Panc1 (cell line): ENCODE measurements around the gene ATP13A3. TPM values are rescaled to one million over a fixed set of nuclear protein-coding genes. Genes with fewer than 3 reads are reported as not detected.

ENCODE experiments used
- ATAC-seq: fragments of 200-7000 bp; cut with Tn5 transposase; 2 replicates; pipeline ENCODE4 v1.9.1; 2020; ENCODE audit warnings: mild to moderate bottlenecking, moderate library complexity
- BruUV-seq: library from RNA; stranded (reverse); fragments of 400-500 nt; replicated peaks from 2 replicates; lab custom pipeline; 2021; lab: Mats Ljungman, UMichigan
- CTCF ChIA-PET: fragments of 300-600 bp; sonication (Branson Sonifier 250); formaldehyde crosslinking; loops from one replicate; lab custom pipeline; 2022; ENCODE audit warnings: antibody characterized with exemption; lab: Charles Lee
- POLR2A ChIA-PET: fragments of 300-600 bp; sonication (Branson Sonifier 250); formaldehyde crosslinking; loops from one replicate; lab custom pipeline; 2022; ENCODE audit warnings: antibody characterized with exemption; lab: Charles Lee
- DNase-seq: peaks from one replicate; pipeline ENCODE4 v3.0.0-alpha.2; 2010; ENCODE audit warnings: low read depth, low spot score
- H3K27ac ChIP-seq: 2 replicates; pipeline ENCODE4 v1.5.1; 2011; ENCODE audit warnings: mild to moderate bottlenecking, low read length, inconsistent platforms
- H3K27me3 ChIP-seq: fragments of 200-500 bp; sonication (Bioruptor generic); 2 replicates; pipeline ENCODE4 v1.6.0; 2014; ENCODE audit warnings: low read length, inconsistent platforms; ENCODE audit not compliant: control insufficient read depth, insufficient read depth
- H3K36me3 ChIP-seq: fragments of 200-500 bp; sonication (Bioruptor generic); 2 replicates; pipeline ENCODE4 v1.5.1; 2014; ENCODE audit warnings: inconsistent platforms, mild to moderate bottlenecking, low read length, moderate library complexity; ENCODE audit not compliant: control insufficient read depth, insufficient read depth
- H3K4me1 ChIP-seq: 2 replicates; pipeline ENCODE4 v1.5.1; 2011; ENCODE audit warnings: inconsistent platforms, mild to moderate bottlenecking, low read length, moderate library complexity; ENCODE audit not compliant: control insufficient read depth, insufficient read depth
- H3K4me3 ChIP-seq, 2 experiments: 2 replicates each; pipeline ENCODE4 v1.5.1; 2011 to 2012; ENCODE audit warnings: low read depth in 2 of 2, low read length in 2 of 2, mild to moderate bottlenecking in 2 of 2, inconsistent platforms in 1 of 2, moderate library complexity in 1 of 2
- H3K9me3 ChIP-seq: fragments of 200-500 bp; sonication (Bioruptor generic); 2 replicates; pipeline ENCODE4 v1.5.1; 2014; ENCODE audit warnings: low read depth, mild to moderate bottlenecking, inconsistent platforms, low read length, moderate library complexity; ENCODE audit not compliant: control insufficient read depth, insufficient read depth
- POLR2AphosphoS5 ChIP-seq: IDR thresholded peaks from 2 replicates; pipeline ENCODE4 v1.6.1; 2012; ENCODE audit warnings: mild to moderate bottlenecking, low read depth, low read length, moderate library complexity
- SIN3A ChIP-seq: IDR thresholded peaks from 2 replicates; pipeline ENCODE4 v1.6.1; 2012; ENCODE audit warnings: low read depth, mild to moderate bottlenecking, low read length, moderate library complexity, borderline replicate concordance; ENCODE audit not compliant: insufficient read depth
- TCF7L2 ChIP-seq: IDR thresholded peaks from 2 replicates; pipeline ENCODE4 v1.6.1; 2011; ENCODE audit warnings: mild to moderate bottlenecking, low read depth, low read length, inconsistent platforms
- in situ Hi-C: cut with HindIII; loops from 2 replicates; pipeline ENCODE4 v1.10.0; 2016; ENCODE audit warnings: low sequenced_read_pairs, low pct_unique_long_range_greater_than_20kb
- intact Hi-C: fragments of 100-400 bp; cut with micrococcal nuclease; formaldehyde crosslinking; loops from one replicate; pipeline ENCODE4 v1.10.0; 2022; ENCODE audit not compliant: unreplicated experiment
- total RNA-seq: library from RNA; stranded (reverse); gene quantifications from one replicate; pipeline ENCODE4 v1.2.1, GENCODE V29; 2021; ENCODE audit not compliant: unreplicated experiment
- TF ChIP-seq, protein P1 (sequence below): fragments of 450-650 bp; IDR thresholded peaks from 2 replicates; pipeline ENCODE4 v1.5.1; 2017; ENCODE audit warnings: mild to moderate bottlenecking
- TF ChIP-seq, protein P2 (sequence below), 2 experiments: IDR thresholded peaks; 2 replicates each; pipeline ENCODE4 v1.6.1; 2011 to 2012; ENCODE audit warnings: low read depth in 2 of 2, control low read depth in 1 of 2, low read length in 1 of 2, mild to moderate bottlenecking in 1 of 2, moderate library complexity in 1 of 2; ENCODE audit not compliant: insufficient read depth in 1 of 2

ATP13A3 gene
- total RNA-seq, 1 experiment from 2014 or later, result 169 TPM

- no peaks in the 10 kb centered on the region for H3K4me1 ChIP-seq
- no peak for DNase-seq
- no peaks in the 10 kb centered on the region for H3K36me3 ChIP-seq
- H3K27ac ChIP-seq, result no peak overlapping the region
- TF ChIP-seq, protein P1, sequence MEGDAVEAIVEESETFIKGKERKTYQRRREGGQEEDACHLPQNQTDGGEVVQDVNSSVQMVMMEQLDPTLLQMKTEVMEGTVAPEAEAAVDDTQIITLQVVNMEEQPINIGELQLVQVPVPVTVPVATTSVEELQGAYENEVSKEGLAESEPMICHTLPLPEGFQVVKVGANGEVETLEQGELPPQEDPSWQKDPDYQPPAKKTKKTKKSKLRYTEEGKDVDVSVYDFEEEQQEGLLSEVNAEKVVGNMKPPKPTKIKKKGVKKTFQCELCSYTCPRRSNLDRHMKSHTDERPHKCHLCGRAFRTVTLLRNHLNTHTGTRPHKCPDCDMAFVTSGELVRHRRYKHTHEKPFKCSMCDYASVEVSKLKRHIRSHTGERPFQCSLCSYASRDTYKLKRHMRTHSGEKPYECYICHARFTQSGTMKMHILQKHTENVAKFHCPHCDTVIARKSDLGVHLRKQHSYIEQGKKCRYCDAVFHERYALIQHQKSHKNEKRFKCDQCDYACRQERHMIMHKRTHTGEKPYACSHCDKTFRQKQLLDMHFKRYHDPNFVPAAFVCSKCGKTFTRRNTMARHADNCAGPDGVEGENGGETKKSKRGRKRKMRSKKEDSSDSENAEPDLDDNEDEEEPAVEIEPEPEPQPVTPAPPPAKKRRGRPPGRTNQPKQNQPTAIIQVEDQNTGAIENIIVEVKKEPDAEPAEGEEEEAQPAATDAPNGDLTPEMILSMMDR, result no peak
- TF ChIP-seq, protein P2, sequence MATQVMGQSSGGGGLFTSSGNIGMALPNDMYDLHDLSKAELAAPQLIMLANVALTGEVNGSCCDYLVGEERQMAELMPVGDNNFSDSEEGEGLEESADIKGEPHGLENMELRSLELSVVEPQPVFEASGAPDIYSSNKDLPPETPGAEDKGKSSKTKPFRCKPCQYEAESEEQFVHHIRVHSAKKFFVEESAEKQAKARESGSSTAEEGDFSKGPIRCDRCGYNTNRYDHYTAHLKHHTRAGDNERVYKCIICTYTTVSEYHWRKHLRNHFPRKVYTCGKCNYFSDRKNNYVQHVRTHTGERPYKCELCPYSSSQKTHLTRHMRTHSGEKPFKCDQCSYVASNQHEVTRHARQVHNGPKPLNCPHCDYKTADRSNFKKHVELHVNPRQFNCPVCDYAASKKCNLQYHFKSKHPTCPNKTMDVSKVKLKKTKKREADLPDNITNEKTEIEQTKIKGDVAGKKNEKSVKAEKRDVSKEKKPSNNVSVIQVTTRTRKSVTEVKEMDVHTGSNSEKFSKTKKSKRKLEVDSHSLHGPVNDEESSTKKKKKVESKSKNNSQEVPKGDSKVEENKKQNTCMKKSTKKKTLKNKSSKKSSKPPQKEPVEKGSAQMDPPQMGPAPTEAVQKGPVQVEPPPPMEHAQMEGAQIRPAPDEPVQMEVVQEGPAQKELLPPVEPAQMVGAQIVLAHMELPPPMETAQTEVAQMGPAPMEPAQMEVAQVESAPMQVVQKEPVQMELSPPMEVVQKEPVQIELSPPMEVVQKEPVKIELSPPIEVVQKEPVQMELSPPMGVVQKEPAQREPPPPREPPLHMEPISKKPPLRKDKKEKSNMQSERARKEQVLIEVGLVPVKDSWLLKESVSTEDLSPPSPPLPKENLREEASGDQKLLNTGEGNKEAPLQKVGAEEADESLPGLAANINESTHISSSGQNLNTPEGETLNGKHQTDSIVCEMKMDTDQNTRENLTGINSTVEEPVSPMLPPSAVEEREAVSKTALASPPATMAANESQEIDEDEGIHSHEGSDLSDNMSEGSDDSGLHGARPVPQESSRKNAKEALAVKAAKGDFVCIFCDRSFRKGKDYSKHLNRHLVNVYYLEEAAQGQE (IDR thresholded peaks at IDR 0.05; ENCODE audit: insufficient read depth in 1 of 2, low read depth in 2 of 2, low read length in 1 of 2), result no peak
- TF ChIP-seq TCF7L2, result no peak
- no peak for TF ChIP-seq POLR2AphosphoS5
- no peak for TF ChIP-seq SIN3A
- H3K9me3 ChIP-seq, result no peaks in the 10 kb centered on the region
- POLR2A ChIA-PET, result no interaction called here
- BruUV-seq, result no TSS peak
- no peak for ATAC-seq
- no peaks in the 10 kb centered on the region for H3K27me3 ChIP-seq
- intact Hi-C loops, result no loop called here
- no peak overlapping the region for H3K4me3 ChIP-seq
- in situ Hi-C loops, result no loop called here
- CTCF ChIA-PET, result no interaction called here
Observed at GRCh38 chr3:194357681-194358080, 129.1 kb downstream of the ATP13A3 start.

GRCh38 chr3:194355379-194355778 is 131.4 kb downstream of the ATP13A3 start:
- no peak overlapping the region for H3K27ac ChIP-seq
- no peaks in the 10 kb centered on the region for H3K36me3 ChIP-seq
- peaks cover 7% of the 10 kb centered on the region; the same call in 1 of the 2 replicates for H3K4me1 ChIP-seq
- DNase-seq (no peak), ATAC-seq (no peak)
- in situ Hi-C loops, result no loop called here
- POLR2A ChIA-PET, result no interaction called here
- TF ChIP-seq TCF7L2, result no peak
- TF ChIP-seq, protein P1, result no peak
- TF ChIP-seq, protein P2 (IDR thresholded peaks at IDR 0.05; ENCODE audit: insufficient read depth in 1 of 2, low read depth in 2 of 2, low read length in 1 of 2), result no peak
- TF ChIP-seq POLR2AphosphoS5, result no peak
- no peak for TF ChIP-seq SIN3A
- H3K27me3 ChIP-seq, result no peaks in the 10 kb centered on the region
- BruUV-seq, result no TSS peak
- H3K9me3 ChIP-seq, result no peaks in the 10 kb centered on the region
- CTCF ChIA-PET, result interaction anchor here (1.1 to 1.3 kb wide), 2 partner anchors 10 to 11 kb away, joined by 3 to 4 read pairs; no protein-coding TSS in a partner anchor
- H3K4me3 ChIP-seq, result no peak overlapping the region
- intact Hi-C loops, result no loop called here
